ENCODE results near the gene IL9.

Gene IL9

DNA sequence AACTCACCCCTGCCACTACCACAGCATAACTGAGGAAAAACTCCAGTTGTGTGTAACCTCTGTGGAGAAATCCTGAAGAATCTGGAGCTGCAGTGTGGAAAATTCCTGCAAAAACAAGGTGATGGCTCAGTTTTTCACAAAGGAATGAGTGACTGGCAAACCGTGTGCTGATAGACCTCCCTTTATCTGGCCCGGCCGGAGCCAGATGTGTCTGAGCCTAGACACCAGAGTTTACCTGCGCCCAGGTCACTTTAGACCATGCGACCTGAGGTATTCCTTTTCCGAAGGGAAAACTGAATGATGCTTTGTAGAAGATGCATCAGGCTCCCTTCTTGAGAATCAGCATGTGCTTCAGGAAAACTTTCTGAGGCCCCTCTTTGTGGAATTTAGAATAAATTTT, 45.0 kb downstream of the IL9 start:
- Histone ChIP-seq H3K79me2 (ENCODE audit: control insufficient read depth, insufficient read depth, low read length) (no peaks in the 10 kb centered on the region), H2BK5ac (ENCODE audit: low read length) (no peak overlapping the region), H3K23ac (ENCODE audit: low read length) (no peak overlapping the region), H3K56ac (ENCODE audit: low read length) (no peak overlapping the region), H3K18ac (ENCODE audit: low read length) (no peak overlapping the region), H2AK5ac (ENCODE audit: low read length) (no peak overlapping the region), H3K36me3 (ENCODE audit: control insufficient read depth, insufficient read depth, low read length) (no peaks in the 10 kb centered on the region), H4K8ac (ENCODE audit: low read depth, low read length) (no peak overlapping the region), H3K4ac (ENCODE audit: low read depth, low read length) (no peak overlapping the region), H3K79me1 (ENCODE audit: low read length) (no peaks in the 10 kb centered on the region), H3K27ac (ENCODE audit: low read depth, low read length) (no peak overlapping the region), H3K27me3 (ENCODE audit: insufficient read depth, low read length, poor library complexity) (no peaks in the 10 kb centered on the region), H3K4me1 (ENCODE audit: control insufficient read depth, low read depth, low read length) (no peaks in the 10 kb centered on the region), H2BK15ac (replicated peaks; ENCODE audit: low read depth) (no peak overlapping the region), H2BK120ac (ENCODE audit: low read depth, low read length) (no peak overlapping the region), H3K4me3 (ENCODE audit: low read length) (no peak overlapping the region), H3K4me2 (ENCODE audit: low read length) (no peak overlapping the region), H3K9ac (ENCODE audit: low read length) (no peak overlapping the region), H4K5ac (ENCODE audit: low read length) (no peak overlapping the region)
- WGBS (ENCODE audit: extremely low coverage, insufficient coverage, low lambda C conversion rate), result no CpG with 5 or more reads among the region's 6 CpGs
- no peak for DNase-seq

GRCh38 chr5:135850231-135850630, 45.4 kb downstream of the IL9 start:
- Histone ChIP-seq H3K4me2 (ENCODE audit: low read length) (no peak overlapping the region), H2BK120ac (ENCODE audit: low read depth, low read length) (no peak overlapping the region), H3K36me3 (ENCODE audit: control insufficient read depth, insufficient read depth, low read length) (no peaks in the 10 kb centered on the region), H3K23ac (ENCODE audit: low read length) (no peak overlapping the region), H3K9ac (ENCODE audit: low read length) (no peak overlapping the region), H3K4me3 (ENCODE audit: low read length) (no peak overlapping the region), H3K4ac (ENCODE audit: low read depth, low read length) (no peak overlapping the region), H2BK5ac (ENCODE audit: low read length) (no peak overlapping the region), H3K27me3 (ENCODE audit: insufficient read depth, low read length, poor library complexity) (no peaks in the 10 kb centered on the region), H3K79me1 (ENCODE audit: low read length) (no peaks in the 10 kb centered on the region), H2AK5ac (ENCODE audit: low read length) (no peak overlapping the region), H4K5ac (ENCODE audit: low read length) (no peak overlapping the region), H2BK15ac (replicated peaks; ENCODE audit: low read depth) (no peak overlapping the region), H3K27ac (ENCODE audit: low read depth, low read length) (no peak overlapping the region), H3K4me1 (ENCODE audit: control insufficient read depth, low read depth, low read length) (no peaks in the 10 kb centered on the region), H3K18ac (ENCODE audit: low read length) (no peak overlapping the region), H4K8ac (ENCODE audit: low read depth, low read length) (no peak overlapping the region), H3K56ac (ENCODE audit: low read length) (no peak overlapping the region), H3K79me2 (ENCODE audit: control insufficient read depth, insufficient read depth, low read length) (no peaks in the 10 kb centered on the region)
- DNase-seq, result no peak
- WGBS (ENCODE audit: extremely low coverage, insufficient coverage, low lambda C conversion rate), result no CpG with 5 or more reads among the region's 9 CpGs

DNA sequence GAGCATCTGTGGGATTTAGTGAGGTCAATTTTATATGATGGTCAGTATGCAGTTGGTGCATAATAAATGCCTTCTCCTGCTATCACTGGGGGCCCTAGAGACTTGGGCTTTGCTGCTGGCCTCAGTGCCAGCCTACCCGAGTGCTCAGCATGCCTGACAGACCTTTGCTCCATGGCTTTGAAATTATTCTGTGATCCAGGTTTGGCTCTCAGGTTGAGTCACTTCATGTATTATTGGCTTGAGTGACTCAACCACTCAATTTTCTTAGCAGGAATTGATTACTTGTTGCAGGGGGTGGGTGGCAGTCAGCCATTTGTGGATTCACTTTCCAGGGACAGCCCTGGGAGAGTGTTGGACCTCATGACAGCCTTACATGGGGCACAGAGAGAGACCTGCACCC, 47.7 kb downstream of the IL9 start:
- no peak overlapping the region for H3K4me2 ChIP-seq (ENCODE audit: low read length)
- no peaks in the 10 kb centered on the region for H3K36me3 ChIP-seq (ENCODE audit: control insufficient read depth, insufficient read depth, low read length)
- no peak overlapping the region for H3K18ac ChIP-seq (ENCODE audit: low read length)
- H2BK120ac ChIP-seq (ENCODE audit: low read depth, low read length), result no peak overlapping the region
- no peaks in the 10 kb centered on the region for H3K27me3 ChIP-seq (ENCODE audit: insufficient read depth, low read length, poor library complexity)
- H2BK5ac ChIP-seq (ENCODE audit: low read length), result no peak overlapping the region
- H3K4ac ChIP-seq (ENCODE audit: low read depth, low read length), result no peak overlapping the region
- H3K4me1 ChIP-seq (ENCODE audit: control insufficient read depth, low read depth, low read length), result no peaks in the 10 kb centered on the region
- no peaks in the 10 kb centered on the region for H3K79me2 ChIP-seq (ENCODE audit: control insufficient read depth, insufficient read depth, low read length)
- WGBS (ENCODE audit: extremely low coverage, insufficient coverage, low lambda C conversion rate), result no CpG with 5 or more reads among the region's 1 CpG
- no peak overlapping the region for H4K8ac ChIP-seq (ENCODE audit: low read depth, low read length)
- H3K23ac ChIP-seq (ENCODE audit: low read length), result no peak overlapping the region
- no peak overlapping the region for H4K5ac ChIP-seq (ENCODE audit: low read length)
- no peak for DNase-seq
- H2BK15ac ChIP-seq (replicated peaks; ENCODE audit: low read depth), result no peak overlapping the region
- H3K56ac ChIP-seq (ENCODE audit: low read length), result no peak overlapping the region
- no peaks in the 10 kb centered on the region for H3K79me1 ChIP-seq (ENCODE audit: low read length)
- no peak overlapping the region for H2AK5ac ChIP-seq (ENCODE audit: low read length)
- no peak overlapping the region for H3K27ac ChIP-seq (ENCODE audit: low read depth, low read length)
- no peak overlapping the region for H3K4me3 ChIP-seq (ENCODE audit: low read length)
- no peak overlapping the region for H3K9ac ChIP-seq (ENCODE audit: low read length)

DNA sequence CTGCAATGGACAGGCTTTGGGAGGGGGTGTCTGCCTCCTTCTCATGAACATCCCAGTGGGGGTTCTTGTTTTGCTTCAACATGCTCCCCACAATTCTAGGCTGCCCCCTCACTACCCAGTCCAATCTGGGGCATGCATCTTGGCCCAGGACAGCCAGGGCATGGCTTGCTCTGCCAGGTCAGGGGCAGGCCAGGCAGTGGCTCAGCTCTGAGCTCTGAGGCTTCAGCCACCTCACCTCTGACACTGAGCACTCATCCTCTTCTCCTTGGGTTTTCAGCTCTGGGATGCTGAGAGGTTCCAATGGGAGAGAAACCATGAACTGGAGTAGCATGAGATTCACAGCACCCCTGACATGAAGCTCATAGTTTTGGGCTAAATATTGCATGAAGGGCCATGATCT, 49.3 kb downstream of the IL9 start:
- Histone ChIP-seq H3K27ac (ENCODE audit: low read depth, low read length) (no peak overlapping the region), H3K4me1 (ENCODE audit: control insufficient read depth, low read depth, low read length) (no peaks in the 10 kb centered on the region), H3K18ac (ENCODE audit: low read length) (no peak overlapping the region), H3K9ac (ENCODE audit: low read length) (no peak overlapping the region), H3K27me3 (ENCODE audit: insufficient read depth, low read length, poor library complexity) (no peaks in the 10 kb centered on the region), H3K79me2 (ENCODE audit: control insufficient read depth, insufficient read depth, low read length) (no peaks in the 10 kb centered on the region), H3K4ac (ENCODE audit: low read depth, low read length) (no peak overlapping the region), H3K23ac (ENCODE audit: low read length) (no peak overlapping the region), H2BK120ac (ENCODE audit: low read depth, low read length) (no peak overlapping the region), H4K8ac (ENCODE audit: low read depth, low read length) (no peak overlapping the region), H2BK15ac (replicated peaks; ENCODE audit: low read depth) (no peak overlapping the region), H3K79me1 (ENCODE audit: low read length) (no peaks in the 10 kb centered on the region), H2AK5ac (ENCODE audit: low read length) (no peak overlapping the region), H3K36me3 (ENCODE audit: control insufficient read depth, insufficient read depth, low read length) (no peaks in the 10 kb centered on the region), H3K4me3 (ENCODE audit: low read length) (no peak overlapping the region), H2BK5ac (ENCODE audit: low read length) (no peak overlapping the region), H3K4me2 (ENCODE audit: low read length) (no peak overlapping the region), H4K5ac (ENCODE audit: low read length) (no peak overlapping the region), H3K56ac (ENCODE audit: low read length) (no peak overlapping the region)
- DNase-seq, result no peak

- Histone ChIP-seq H3K79me1 (ENCODE audit: low read length) (no peaks in the 10 kb centered on the region), H3K4me1 (ENCODE audit: control insufficient read depth, low read depth, low read length) (no peaks in the 10 kb centered on the region), H3K79me2 (ENCODE audit: control insufficient read depth, insufficient read depth, low read length) (no peaks in the 10 kb centered on the region), H3K18ac (ENCODE audit: low read length) (no peak overlapping the region), H3K4me2 (ENCODE audit: low read length) (no peak overlapping the region), H3K36me3 (ENCODE audit: control insufficient read depth, insufficient read depth, low read length) (no peaks in the 10 kb centered on the region), H3K4me3 (ENCODE audit: low read length) (no peak overlapping the region), H3K9ac (ENCODE audit: low read length) (no peak overlapping the region), H2BK5ac (ENCODE audit: low read length) (no peak overlapping the region), H3K56ac (ENCODE audit: low read length) (no peak overlapping the region), H2BK120ac (ENCODE audit: low read depth, low read length) (no peak overlapping the region), H2BK15ac (replicated peaks; ENCODE audit: low read depth) (no peak overlapping the region), H4K5ac (ENCODE audit: low read length) (no peak overlapping the region), H3K4ac (ENCODE audit: low read depth, low read length) (no peak overlapping the region), H2AK5ac (ENCODE audit: low read length) (no peak overlapping the region), H3K23ac (ENCODE audit: low read length) (no peak overlapping the region), H3K27me3 (ENCODE audit: insufficient read depth, low read length, poor library complexity) (no peaks in the 10 kb centered on the region), H4K8ac (ENCODE audit: low read depth, low read length) (no peak overlapping the region), H3K27ac (ENCODE audit: low read depth, low read length) (no peak overlapping the region)
- no peak for DNase-seq
- no CpG with 5 or more reads among the region's 6 CpGs for WGBS (ENCODE audit: extremely low coverage, insufficient coverage, low lambda C conversion rate)
These were observed 51.9 kb downstream of the IL9 start for GRCh38 chr5:135843571-135844337.

GRCh38 chr5:135842737-135843136, 52.9 kb downstream of the IL9 start:
- no peak overlapping the region for H3K9ac ChIP-seq (ENCODE audit: low read length)
- no peaks in the 10 kb centered on the region for H3K36me3 ChIP-seq (ENCODE audit: control insufficient read depth, insufficient read depth, low read length)
- H3K4me1 ChIP-seq (ENCODE audit: control insufficient read depth, low read depth, low read length), result no peaks in the 10 kb centered on the region
- no peak overlapping the region for H2BK5ac ChIP-seq (ENCODE audit: low read length)
- no peak overlapping the region for H4K8ac ChIP-seq (ENCODE audit: low read depth, low read length)
- no peak overlapping the region for H3K56ac ChIP-seq (ENCODE audit: low read length)
- H3K79me2 ChIP-seq (ENCODE audit: control insufficient read depth, insufficient read depth, low read length), result no peaks in the 10 kb centered on the region
- no peak overlapping the region for H3K27ac ChIP-seq (ENCODE audit: low read depth, low read length)
- H3K23ac ChIP-seq (ENCODE audit: low read length), result no peak overlapping the region
- H3K18ac ChIP-seq (ENCODE audit: low read length), result no peak overlapping the region
- H3K4me2 ChIP-seq (ENCODE audit: low read length), result no peak overlapping the region
- H3K79me1 ChIP-seq (ENCODE audit: low read length), result no peaks in the 10 kb centered on the region
- DNase-seq, result no peak
- H3K4ac ChIP-seq (ENCODE audit: low read depth, low read length), result no peak overlapping the region
- H2BK120ac ChIP-seq (ENCODE audit: low read depth, low read length), result no peak overlapping the region
- no CpG with 5 or more reads among the region's 4 CpGs for WGBS (ENCODE audit: extremely low coverage, insufficient coverage, low lambda C conversion rate)
- H4K5ac ChIP-seq (ENCODE audit: low read length), result no peak overlapping the region
- no peak overlapping the region for H2BK15ac ChIP-seq (replicated peaks; ENCODE audit: low read depth)
- no peaks in the 10 kb centered on the region for H3K27me3 ChIP-seq (ENCODE audit: insufficient read depth, low read length, poor library complexity)
- no peak overlapping the region for H2AK5ac ChIP-seq (ENCODE audit: low read length)
- H3K4me3 ChIP-seq (ENCODE audit: low read length), result no peak overlapping the region
